A549 (cell line): ENCODE measurements around the gene GRIK1. TPM values are rescaled to one million over a fixed set of nuclear protein-coding genes. Genes with fewer than 3 reads are reported as not detected.

ENCODE experiments used
- ATAC-seq, 2 experiments: fragments of 200-7000 bp in 1 of 2; fragments of >200 bp in 1 of 2; cut with Nextera tagmentation in 1 of 2; cut with Tn5 transposase in 1 of 2; 3 replicates each; pipeline versions ENCODE4 v1.8.0 to v1.9.1; 2018 to 2020; ENCODE audit warnings: mild to moderate bottlenecking in 1 of 2, moderate library complexity in 1 of 2
- CTCF ChIA-PET: fragments of 300-600 bp; sonication (Branson Sonifier 250); formaldehyde crosslinking; extraction: SDS; loops from one replicate; lab custom pipeline; 2021; ENCODE audit warnings: antibody characterized with exemption, inconsistent platforms; lab: Yijun Ruan, JAX
- POLR2A ChIA-PET: fragments of 350-600 bp; formaldehyde crosslinking; extraction: SDS; loops from one replicate; lab custom pipeline; 2021; ENCODE audit warnings: antibody characterized with exemption, inconsistent platforms; lab: Yijun Ruan, JAX
- DNase-seq, 2 experiments: peaks; one replicate each; pipeline versions ENCODE4 v3.0.0 to v3.0.0-alpha.2; 2011 to 2016; ENCODE audit warnings: low read depth in 1 of 2, low spot score in 1 of 2
- FAIRE-seq: peaks from 2 replicates; lab custom pipeline; 2011; peaks lifted over from hg19 to GRCh38; lab: Jason Lieb, UNC
- H3K27ac ChIP-seq, 2 experiments: fragments of >200 bp; sonication (Bioruptor Twin); formaldehyde crosslinking; 3 replicates each; pipeline ENCODE4 v1.5.1; 2016 to 2017
- H3K4me1 ChIP-seq: fragments of >200 bp; sonication (Bioruptor Twin); formaldehyde crosslinking; 3 replicates; pipeline ENCODE4 v1.6.1; 2016
- H3K4me2 ChIP-seq: fragments of >200 bp; sonication (Bioruptor Twin); formaldehyde crosslinking; 3 replicates; pipeline ENCODE4 v1.6.1; 2016
- H3K4me3 ChIP-seq: fragments of >200 bp; sonication (Bioruptor Twin); formaldehyde crosslinking; 3 replicates; pipeline ENCODE4 v1.5.1; 2016
- H3K9me3 ChIP-seq: fragments of >200 bp; sonication (Bioruptor Twin); formaldehyde crosslinking; 3 replicates; pipeline ENCODE4 v1.6.1; 2016
- BCL3 ChIP-seq: fragments of >200 bp; sonication (Bioruptor Twin); formaldehyde crosslinking; IDR thresholded peaks from 3 replicates; pipeline ENCODE4 v1.6.1; 2016
- CEBPB ChIP-seq, 2 experiments: fragments of >200 bp in 1 of 2; sonication (Bioruptor Twin) in 1 of 2; formaldehyde crosslinking in 1 of 2; IDR thresholded peaks; 2 replicates each; pipeline ENCODE4 v1.6.1; 2012 to 2016
- EHMT2 ChIP-seq: fragments of 200-600 bp; sonication (generic); IDR thresholded peaks from 2 replicates; pipeline ENCODE4 v1.6.1; 2016; ENCODE audit warnings: antibody characterized with exemption, low read depth, mild to moderate bottlenecking, moderate library complexity
- FOSL2 ChIP-seq, 2 experiments: fragments of 450-650 bp in 1 of 2; fragments of >200 bp in 1 of 2; sonication (Bioruptor Twin) in 1 of 2; formaldehyde crosslinking; IDR thresholded peaks; 2 replicates each; pipeline versions ENCODE4 v1.5.0 to v1.6.1; 2016 to 2020; ENCODE audit warnings: mild to moderate bottlenecking in 1 of 2, moderate library complexity in 1 of 2
- FOXS1 ChIP-seq: fragments of 250-450 bp; sonication (Bioruptor Pico); IDR thresholded peaks from 2 replicates; pipeline ENCODE4 v1.5.0; 2020; ENCODE audit warnings: mild to moderate bottlenecking, moderate library complexity
- HEYL ChIP-seq: fragments of 250-450 bp; sonication (Bioruptor Pico); IDR thresholded peaks from 2 replicates; pipeline ENCODE4 v1.8.0; 2021; ENCODE audit warnings: mild to moderate bottlenecking, moderate library complexity
- HMGXB4 ChIP-seq: fragments of 250-450 bp; sonication (Bioruptor Pico); IDR thresholded peaks from 2 replicates; pipeline ENCODE4 v1.5.0; 2021; ENCODE audit warnings: mild to moderate bottlenecking, moderate library complexity, borderline replicate concordance
- JUNB ChIP-seq: fragments of >200 bp; sonication (Bioruptor Twin); formaldehyde crosslinking; IDR thresholded peaks from 2 replicates; pipeline ENCODE4 v1.6.1; 2016
- MAFK ChIP-seq: fragments of 450-650 bp; IDR thresholded peaks from 2 replicates; pipeline ENCODE4 v1.6.1; 2014; ENCODE audit not compliant: partially characterized antibody
- MAZ ChIP-seq: fragments of 150-350 bp; IDR thresholded peaks from 2 replicates; pipeline ENCODE4 v1.6.1; 2014; ENCODE audit warnings: antibody characterized with exemption, low read depth, low read length, borderline replicate concordance
- MYC ChIP-seq: IDR thresholded peaks from 2 replicates; pipeline ENCODE4 v1.6.1; 2012; ENCODE audit warnings: mild to moderate bottlenecking, inconsistent platforms, low read length, improper control_type of control experiment, borderline replicate concordance
- NPAS2 ChIP-seq: fragments of 250-450 bp; sonication (Bioruptor Pico); IDR thresholded peaks from 2 replicates; pipeline ENCODE4 v1.8.0; 2022; ENCODE audit warnings: mild to moderate bottlenecking, moderate library complexity, borderline replicate concordance
- PHF8 ChIP-seq: fragments of 200-600 bp; sonication (generic); IDR thresholded peaks from 2 replicates; pipeline ENCODE4 v1.6.1; 2016; ENCODE audit warnings: low read depth, mild to moderate bottlenecking, antibody characterized with exemption, moderate library complexity, borderline replicate concordance
- POLR2A ChIP-seq: IDR thresholded peaks from 2 replicates; pipeline ENCODE4 v1.6.1; 2012; ENCODE audit warnings: mild to moderate bottlenecking, low read length
- RAD21 ChIP-seq, 2 experiments: fragments of >200 bp in 1 of 2; sonication (Bioruptor Twin) in 1 of 2; formaldehyde crosslinking in 1 of 2; IDR thresholded peaks in 1 of 2; conservative IDR thresholded peaks in 1 of 2; 2 replicates in 1 of 2; 3 replicates in 1 of 2; pipeline ENCODE4 v1.6.1; 2012 to 2018; ENCODE audit warnings: inconsistent platforms in 1 of 2
- RCOR1 ChIP-seq: fragments of 150-350 bp; IDR thresholded peaks from 2 replicates; pipeline ENCODE4 v1.6.1; 2014; ENCODE audit warnings: antibody characterized with exemption, low read length, low read depth
- SMC3 ChIP-seq: fragments of >200 bp; sonication (Bioruptor Twin); formaldehyde crosslinking; IDR thresholded peaks from 3 replicates; pipeline ENCODE4 v1.6.1; 2018; ENCODE audit warnings: inconsistent platforms
- TP53 ChIP-seq: fragments of 250-450 bp; sonication (Bioruptor Pico); IDR thresholded peaks from 2 replicates; pipeline ENCODE4 v1.5.0; 2021; ENCODE audit warnings: mild to moderate bottlenecking, moderate library complexity
- ZC3H11A ChIP-seq: fragments of 450-650 bp; IDR thresholded peaks from 2 replicates; pipeline ENCODE4 v1.6.1; 2014; ENCODE audit warnings: antibody characterized with exemption, mild to moderate bottlenecking
- WGBS: methylation state at CpG from one replicate; pipeline ENCODE4 v1.1.6; 2017; ENCODE audit errors: missing lambda C conversion rate; 5-methylcytosine and 5-hydroxymethylcytosine counted together
- polyA plus RNA-seq, 4 experiments: library from polyadenylated mRNA; depleted of rRNA in 3 of 4; stranded (reverse); fragments of >200 nt; fragmentation: RNase III in 1 of 4; extraction: RNeasy Plus Mini Kit Qiagen cat#74134 plus additional on column Dnase treatment in 1 of 4; gene quantifications; 2 replicates in 3 of 4; 3 replicates in 1 of 4; pipeline ENCODE4 v1.2.3, GENCODE V29; 2011 to 2017
- TF ChIP-seq, protein P1 (sequence below): fragments of 450-650 bp; IDR thresholded peaks from 2 replicates; pipeline ENCODE4 v1.6.1; 2014; ENCODE audit warnings: antibody characterized with exemption
- TF ChIP-seq, protein P2 (sequence below): IDR thresholded peaks from 2 replicates; pipeline ENCODE4 v1.6.1; 2012
- TF ChIP-seq, protein P3 (sequence below): fragments of 250-450 bp; sonication (Bioruptor Pico); IDR thresholded peaks from 2 replicates; pipeline ENCODE4 v1.5.0; 2020; ENCODE audit warnings: low read depth, mild to moderate bottlenecking, moderate library complexity

Gene GRIK1
- polyA plus RNA-seq, 2 of the 4 experiments (the other 2 are of a cell fraction): not detected

DNA sequence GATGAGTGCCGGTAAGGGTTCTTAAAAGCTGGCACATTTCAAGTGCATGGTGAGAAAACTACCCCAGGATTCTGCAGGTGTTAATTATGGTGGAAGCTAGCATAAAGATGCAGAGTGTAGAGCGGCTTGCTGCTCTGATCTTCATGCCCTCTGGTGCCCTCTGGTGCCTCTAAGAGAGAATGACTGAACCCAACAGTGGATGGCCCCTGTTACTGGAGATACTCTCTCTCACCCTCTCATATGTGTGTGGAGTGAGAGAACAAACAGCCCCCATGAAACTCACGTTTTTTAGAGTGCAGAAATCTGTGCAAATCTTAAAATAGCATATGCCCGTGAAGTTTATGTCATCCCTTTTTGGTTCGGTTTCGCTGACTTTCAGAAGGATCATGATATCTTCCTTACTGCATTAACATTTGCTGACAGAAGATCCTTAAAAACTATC is 90.0 kb downstream of the GRIK1 start (continued):
- TF ChIP-seq HMGXB4 (no peak), MAFK (no peak), RAD21 (conservative IDR thresholded peaks at IDR 0.05 in 1 of 2, IDR thresholded peaks at IDR 0.05 in 1 of 2) (peak; percentile 40 to 46; a peak in 4 of 5 replicates), MYC (no peak), SMC3 (peak; percentile 34; the same call in 2 of the 3 replicates)
- TF ChIP-seq, protein P1, sequence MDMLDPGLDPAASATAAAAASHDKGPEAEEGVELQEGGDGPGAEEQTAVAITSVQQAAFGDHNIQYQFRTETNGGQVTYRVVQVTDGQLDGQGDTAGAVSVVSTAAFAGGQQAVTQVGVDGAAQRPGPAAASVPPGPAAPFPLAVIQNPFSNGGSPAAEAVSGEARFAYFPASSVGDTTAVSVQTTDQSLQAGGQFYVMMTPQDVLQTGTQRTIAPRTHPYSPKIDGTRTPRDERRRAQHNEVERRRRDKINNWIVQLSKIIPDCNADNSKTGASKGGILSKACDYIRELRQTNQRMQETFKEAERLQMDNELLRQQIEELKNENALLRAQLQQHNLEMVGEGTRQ: no peak

- ATAC-seq: no peak
- no peak for FAIRE-seq
- Histone ChIP-seq H3K4me1 (no peaks in the 10 kb centered on the region), H3K9me3 (no peaks in the 10 kb centered on the region), H3K27ac (no peak overlapping the region), H3K4me2 (no peak overlapping the region), H3K4me3 (no peak overlapping the region)
- ChIA-PET CTCF (no interaction called here), POLR2A (no interaction called here)
- TF ChIP-seq EHMT2 (no peak), BCL3 (no peak), RCOR1 (no peak)
- 23% methylated on average over 3 of the region's 3 CpGs for WGBS
- DNase-seq: no peak
These were observed 96.0 kb downstream of the GRIK1 start for GRCh38 chr21:29843804-29844203.

DNA sequence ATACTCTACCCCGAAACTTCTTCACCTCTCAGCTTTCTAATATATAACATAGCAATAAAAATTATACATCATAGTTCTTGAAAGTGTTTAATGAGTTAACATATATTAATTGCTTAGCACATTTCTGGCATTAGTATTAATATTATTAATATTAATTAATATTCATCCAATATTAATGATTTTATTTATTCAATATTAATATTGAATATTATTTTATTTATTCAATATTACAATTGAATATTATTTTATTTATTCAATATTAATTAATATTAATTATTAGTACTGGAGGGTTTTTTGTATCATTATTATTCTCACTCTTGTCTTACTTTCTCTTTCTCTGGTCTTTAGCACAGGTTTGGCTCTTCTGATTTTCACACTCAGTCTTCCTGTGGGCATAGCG is 105.2 kb downstream of the GRIK1 start:
- 0% methylated on average over 2 of the region's 2 CpGs for WGBS
- no peak overlapping the region for H3K4me2 ChIP-seq
- ChIA-PET CTCF (no interaction called here), POLR2A (no interaction called here)
- H3K4me3 ChIP-seq: no peak overlapping the region
- FAIRE-seq: no peak
- DNase-seq: no peak
- H3K4me1 ChIP-seq: no peaks in the 10 kb centered on the region
- ATAC-seq: no peak
- H3K9me3 ChIP-seq: no peaks in the 10 kb centered on the region
- TF ChIP-seq FOXS1 (no peak), POLR2A (no peak), FOSL2 (IDR thresholded peaks at IDR 0.05) (no peak), FOSL2 (CRISPR knock-in tag; IDR thresholded peaks at IDR 0.05) (no peak), JUNB (no peak), MAZ (no peak), MAFK (no peak), NPAS2 (CRISPR knock-in tag) (no peak)
- TF ChIP-seq, protein P2, sequence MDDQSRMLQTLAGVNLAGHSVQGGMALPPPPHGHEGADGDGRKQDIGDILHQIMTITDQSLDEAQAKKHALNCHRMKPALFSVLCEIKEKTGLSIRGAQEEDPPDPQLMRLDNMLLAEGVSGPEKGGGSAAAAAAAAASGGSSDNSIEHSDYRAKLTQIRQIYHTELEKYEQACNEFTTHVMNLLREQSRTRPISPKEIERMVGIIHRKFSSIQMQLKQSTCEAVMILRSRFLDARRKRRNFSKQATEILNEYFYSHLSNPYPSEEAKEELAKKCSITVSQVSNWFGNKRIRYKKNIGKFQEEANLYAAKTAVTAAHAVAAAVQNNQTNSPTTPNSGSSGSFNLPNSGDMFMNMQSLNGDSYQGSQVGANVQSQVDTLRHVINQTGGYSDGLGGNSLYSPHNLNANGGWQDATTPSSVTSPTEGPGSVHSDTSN: no peak
- H3K27ac ChIP-seq: no peak overlapping the region

- CTCF ChIA-PET: interaction anchor here (0.6 kb wide), 1 partner anchor 158 kb away, joined by 3 read pairs; no protein-coding TSS in a partner anchor
- Histone ChIP-seq H3K27ac (no peak overlapping the region), H3K4me2 (no peak overlapping the region), H3K9me3 (no peaks in the 10 kb centered on the region)
- TF ChIP-seq PHF8 (no peak), HEYL (CRISPR knock-in tag) (no peak), CEBPB (IDR thresholded peaks at IDR 0.05) (no peak), TP53 (CRISPR knock-in tag) (no peak), ZC3H11A (no peak)
- TF ChIP-seq, protein P3, sequence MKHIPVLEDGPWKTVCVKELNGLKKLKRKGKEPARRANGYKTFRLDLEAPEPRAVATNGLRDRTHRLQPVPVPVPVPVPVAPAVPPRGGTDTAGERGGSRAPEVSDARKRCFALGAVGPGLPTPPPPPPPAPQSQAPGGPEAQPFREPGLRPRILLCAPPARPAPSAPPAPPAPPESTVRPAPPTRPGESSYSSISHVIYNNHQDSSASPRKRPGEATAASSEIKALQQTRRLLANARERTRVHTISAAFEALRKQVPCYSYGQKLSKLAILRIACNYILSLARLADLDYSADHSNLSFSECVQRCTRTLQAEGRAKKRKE (CRISPR knock-in tag): no peak
- TF ChIP-seq, all 56 proteins: peak for 0
- no peak for DNase-seq
- ATAC-seq: no peak
- H3K4me1 ChIP-seq: no peaks in the 10 kb centered on the region
- FAIRE-seq: no peak
- 0% methylated on average over 2 of the region's 2 CpGs for WGBS
- POLR2A ChIA-PET: no interaction called here
- H3K4me3 ChIP-seq: no peak overlapping the region
These were observed 107.6 kb downstream of the GRIK1 start for GRCh38 chr21:29832217-29832616.
